ENCODE data around the gene CDK5RAP2.

DNA sequence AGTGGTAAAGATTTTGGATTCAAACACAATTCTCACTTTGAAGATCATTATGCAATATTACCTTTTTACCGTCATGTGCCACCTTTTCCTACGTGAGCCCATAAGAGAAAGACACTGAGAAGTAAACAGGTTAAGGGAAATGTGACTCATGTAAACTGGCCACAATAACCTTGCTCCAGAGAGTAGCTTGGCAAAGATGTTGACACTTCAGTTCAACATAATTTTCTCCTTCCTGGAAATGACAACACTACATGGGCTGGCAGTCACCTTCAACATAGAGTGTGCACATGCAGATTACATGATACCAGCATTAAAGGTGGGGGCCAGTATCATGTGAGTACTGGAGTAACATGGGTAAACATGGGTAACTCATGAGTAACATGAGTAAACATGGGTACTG lies 141.9 kb downstream of the CDK5RAP2 start:
- TF ChIP-seq, protein P1, sequence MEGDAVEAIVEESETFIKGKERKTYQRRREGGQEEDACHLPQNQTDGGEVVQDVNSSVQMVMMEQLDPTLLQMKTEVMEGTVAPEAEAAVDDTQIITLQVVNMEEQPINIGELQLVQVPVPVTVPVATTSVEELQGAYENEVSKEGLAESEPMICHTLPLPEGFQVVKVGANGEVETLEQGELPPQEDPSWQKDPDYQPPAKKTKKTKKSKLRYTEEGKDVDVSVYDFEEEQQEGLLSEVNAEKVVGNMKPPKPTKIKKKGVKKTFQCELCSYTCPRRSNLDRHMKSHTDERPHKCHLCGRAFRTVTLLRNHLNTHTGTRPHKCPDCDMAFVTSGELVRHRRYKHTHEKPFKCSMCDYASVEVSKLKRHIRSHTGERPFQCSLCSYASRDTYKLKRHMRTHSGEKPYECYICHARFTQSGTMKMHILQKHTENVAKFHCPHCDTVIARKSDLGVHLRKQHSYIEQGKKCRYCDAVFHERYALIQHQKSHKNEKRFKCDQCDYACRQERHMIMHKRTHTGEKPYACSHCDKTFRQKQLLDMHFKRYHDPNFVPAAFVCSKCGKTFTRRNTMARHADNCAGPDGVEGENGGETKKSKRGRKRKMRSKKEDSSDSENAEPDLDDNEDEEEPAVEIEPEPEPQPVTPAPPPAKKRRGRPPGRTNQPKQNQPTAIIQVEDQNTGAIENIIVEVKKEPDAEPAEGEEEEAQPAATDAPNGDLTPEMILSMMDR (IDR thresholded peaks at IDR 0.05) = no peak
- no peak for TF ChIP-seq POLR2A (IDR thresholded peaks at IDR 0.05)
